ENCODE data around the gene CCDC28B.

- TF ChIP-seq CTCF (IDR thresholded peaks at IDR 0.05; ENCODE audit: insufficient read depth, low read length), result no peak
- TF ChIP-seq POLR2AphosphoS5 (IDR thresholded peaks at IDR 0.05; ENCODE audit: low read depth), result no peak
- no peak for TF ChIP-seq GABPA (IDR thresholded peaks at IDR 0.05; ENCODE audit: low read depth)
- no peak for TF ChIP-seq REST (IDR thresholded peaks at IDR 0.05; ENCODE audit: insufficient replicate concordance, low read depth)
- peak; percentile 76; the same call in 1 of the 2 replicates for TF ChIP-seq SPI1 (IDR thresholded peaks at IDR 0.05; ENCODE audit: borderline replicate concordance, low read depth)
Measured at GRCh38 chr1:32216566-32216965, 16.2 kb downstream of the CCDC28B start.

Data from HL-60 (cell line).